GM21423 (cell line): ENCODE data around the gene CISD3.

ENCODE experiments used
- ATAC-seq: cut with Tn5 transposase; IDR thresholded peaks from one replicate; pipeline ENCODE4 v1.9.1; 2021; ENCODE audit warnings: mild to moderate bottlenecking, moderate library complexity; ENCODE audit not compliant: unreplicated experiment

The CISD3 gene

GRCh38 chr17:38766341-38766740 is 36.2 kb downstream of the CISD3 start:
- no peak for ATAC-seq

- ATAC-seq, result no peak
Measured at GRCh38 chr17:38768417-38768816, 38.3 kb downstream of the CISD3 start.

GRCh38 chr17:38773258-38773657 is 43.1 kb downstream of the CISD3 start:
- ATAC-seq, result no peak

- no peak for ATAC-seq
Measured at GRCh38 chr17:38777641-38778250, 47.6 kb downstream of the CISD3 start.

- ATAC-seq, result no peak
Measured at GRCh38 chr17:38779965-38780752, 50.0 kb downstream of the CISD3 start.

GRCh38 chr17:38783227-38783626 is 53.1 kb downstream of the CISD3 start:
- no peak for ATAC-seq
